Activated naive CD8-positive, alpha-beta T cell treated with anti-CD3 and anti-CD28 coated beads, Interleukin-2, amount 50 U/mL, for 24 hours (primary cell): Measurements from ENCODE around the gene RTEL1.

ENCODE experiments used
- ATAC-seq: fragments of 150-1000 bp; cut with Tn5 transposase; one replicate; pipeline ENCODE4 v1.10.0; 2021
- DNase-seq: peaks from one replicate; pipeline ENCODE4 v3.0.0; 2021
- H3K27ac Mint-ChIP-seq: one replicate; pipeline ENCODE4 v1.8.0; 2021; ENCODE audit warnings: mild to moderate bottlenecking, mixed read lengths
- H3K27me3 Mint-ChIP-seq: one replicate; pipeline ENCODE4 v1.8.0; 2021; ENCODE audit warnings: mixed read lengths
- H3K36me3 Mint-ChIP-seq: one replicate; pipeline ENCODE4 v1.8.0; 2021; ENCODE audit warnings: low read depth, mixed read lengths
- H3K4me1 Mint-ChIP-seq: one replicate; pipeline ENCODE4 v1.8.0; 2021; ENCODE audit warnings: mixed read lengths
- H3K4me3 Mint-ChIP-seq: one replicate; pipeline ENCODE4 v1.8.0; 2021; ENCODE audit warnings: mild to moderate bottlenecking, moderate library complexity, mixed read lengths
- H3K9me3 Mint-ChIP-seq: one replicate; pipeline ENCODE4 v1.8.0; 2021; ENCODE audit warnings: mixed read lengths

Gene RTEL1

DNA sequence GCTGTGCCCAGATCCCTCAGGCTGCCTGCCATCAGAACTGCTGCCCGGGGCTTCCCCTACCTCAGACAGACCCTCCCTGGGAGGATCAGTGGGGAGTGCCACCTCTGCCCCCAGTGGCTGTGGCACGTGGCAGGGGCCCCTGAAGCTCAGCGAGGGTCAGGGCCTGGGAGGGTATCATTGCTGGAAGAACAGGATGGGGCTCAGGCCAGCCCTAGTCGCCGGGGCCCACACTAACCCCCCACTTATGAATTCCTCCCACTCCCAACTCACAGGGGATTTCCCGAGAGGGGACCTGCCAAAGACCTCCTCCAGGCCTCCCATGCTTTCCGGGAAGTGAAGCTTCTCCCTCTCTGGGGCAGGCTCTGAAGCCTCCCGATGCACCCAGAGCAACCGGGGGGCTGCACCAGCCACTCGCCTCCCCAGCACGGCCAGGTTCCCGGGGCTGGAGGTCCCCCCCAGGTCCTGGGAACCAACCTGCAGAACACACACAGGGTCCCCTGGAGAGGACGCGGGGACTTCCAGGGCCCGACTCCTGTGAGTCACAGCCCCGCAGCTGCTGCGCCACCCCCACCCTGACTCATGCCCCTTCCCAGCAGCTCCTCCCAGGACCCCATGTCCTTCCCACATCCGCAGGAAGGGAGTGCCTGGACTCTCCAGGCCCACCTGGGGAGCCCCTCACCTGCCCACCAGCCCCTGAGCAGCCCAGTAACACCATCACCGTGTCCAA lies 40.8 kb downstream of the RTEL1 start:
- DNase-seq = peak; percentile 66
- H3K27me3 Mint-ChIP-seq = no peaks in the 10 kb centered on the region
- H3K36me3 Mint-ChIP-seq = peaks cover 3% of the 10 kb centered on the region
- peak overlapping the region; percentile 67 for H3K27ac Mint-ChIP-seq
- peak; percentile 69 for ATAC-seq
- H3K4me3 Mint-ChIP-seq = no peak overlapping the region
- H3K9me3 Mint-ChIP-seq = no peaks in the 10 kb centered on the region
- peaks cover 33% of the 10 kb centered on the region for H3K4me1 Mint-ChIP-seq

- H3K4me3 Mint-ChIP-seq = no peak overlapping the region
- H3K4me1 Mint-ChIP-seq = peaks cover 32% of the 10 kb centered on the region
- H3K27ac Mint-ChIP-seq = peak overlapping the region; percentile 67
- ATAC-seq (no peak), DNase-seq (no peak)
- H3K36me3 Mint-ChIP-seq = peaks cover 8% of the 10 kb centered on the region
- H3K9me3 Mint-ChIP-seq = no peaks in the 10 kb centered on the region
- H3K27me3 Mint-ChIP-seq = no peaks in the 10 kb centered on the region
These were observed 41.5 kb downstream of the RTEL1 start for GRCh38 chr20:63699466-63700198.

GRCh38 chr20:63700199-63701050 lies 42.3 kb downstream of the RTEL1 start:
- no peak overlapping the region for H3K4me3 Mint-ChIP-seq
- ATAC-seq (no peak), DNase-seq (no peak)
- no peaks in the 10 kb centered on the region for H3K27me3 Mint-ChIP-seq
- no peaks in the 10 kb centered on the region for H3K9me3 Mint-ChIP-seq
- H3K4me1 Mint-ChIP-seq = peaks cover 33% of the 10 kb centered on the region
- H3K27ac Mint-ChIP-seq = no peak overlapping the region
- H3K36me3 Mint-ChIP-seq = peaks cover 9% of the 10 kb centered on the region

GRCh38 chr20:63701051-63701328 lies 42.9 kb downstream of the RTEL1 start:
- Mint-ChIP-seq H3K4me3 (no peak overlapping the region), H3K4me1 (peaks cover 36% of the 10 kb centered on the region), H3K9me3 (no peaks in the 10 kb centered on the region), H3K27ac (no peak overlapping the region), H3K36me3 (peaks cover 12% of the 10 kb centered on the region), H3K27me3 (no peaks in the 10 kb centered on the region)
- DNase-seq (no peak), ATAC-seq (no peak)

GRCh38 chr20:63701329-63702035 lies 43.4 kb downstream of the RTEL1 start:
- Mint-ChIP-seq H3K27me3 (no peaks in the 10 kb centered on the region), H3K9me3 (no peaks in the 10 kb centered on the region), H3K36me3 (peaks cover 12% of the 10 kb centered on the region), H3K4me1 (peaks cover 35% of the 10 kb centered on the region), H3K4me3 (no peak overlapping the region), H3K27ac (no peak overlapping the region)
- no peak for DNase-seq
- ATAC-seq = no peak

GRCh38 chr20:63702036-63702665 lies 44.0 kb downstream of the RTEL1 start:
- H3K4me3 Mint-ChIP-seq = no peak overlapping the region
- no peaks in the 10 kb centered on the region for H3K9me3 Mint-ChIP-seq
- no peaks in the 10 kb centered on the region for H3K27me3 Mint-ChIP-seq
- no peak overlapping the region for H3K27ac Mint-ChIP-seq
- peaks cover 16% of the 10 kb centered on the region for H3K36me3 Mint-ChIP-seq
- H3K4me1 Mint-ChIP-seq = peaks cover 38% of the 10 kb centered on the region
- no peak for ATAC-seq
- DNase-seq = no peak

DNA sequence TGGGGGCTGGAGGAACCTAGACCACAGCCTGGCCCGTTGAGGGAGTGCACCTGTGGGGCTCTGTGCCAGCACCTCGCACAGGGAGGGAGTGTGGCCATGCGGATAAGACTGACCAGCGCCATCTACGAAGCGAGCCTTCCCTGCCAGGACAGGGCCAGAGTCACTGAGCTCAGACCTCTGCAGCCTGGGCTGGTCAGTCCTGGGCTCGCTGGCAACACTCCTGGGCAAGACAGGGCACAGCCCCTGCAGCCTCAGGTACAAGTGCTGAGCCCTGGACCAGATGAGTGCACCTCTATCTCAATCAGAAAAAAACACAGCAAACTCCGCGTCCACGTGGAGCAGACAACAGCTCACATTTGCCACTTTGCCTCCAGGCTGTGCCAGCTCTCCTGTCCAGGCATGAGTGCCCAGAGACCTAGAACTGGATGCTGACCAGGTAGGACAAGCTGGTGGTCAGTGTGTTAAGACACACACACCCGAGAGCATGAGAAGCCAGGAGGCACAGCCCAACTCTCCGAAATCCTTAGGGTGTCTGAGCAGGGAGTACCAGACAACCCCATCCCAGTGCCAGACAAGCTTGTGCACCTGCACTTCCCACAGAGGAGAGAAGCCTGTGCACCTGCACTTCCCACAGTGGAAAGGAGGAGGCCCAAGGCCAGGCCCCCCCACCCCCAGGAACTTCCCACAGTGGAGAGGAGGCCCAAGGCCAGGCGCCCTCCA lies 44.8 kb downstream of the RTEL1 start:
- H3K27me3 Mint-ChIP-seq = no peaks in the 10 kb centered on the region
- no peak overlapping the region for H3K4me3 Mint-ChIP-seq
- no peaks in the 10 kb centered on the region for H3K9me3 Mint-ChIP-seq
- peaks cover 32% of the 10 kb centered on the region for H3K4me1 Mint-ChIP-seq
- peaks cover 16% of the 10 kb centered on the region for H3K36me3 Mint-ChIP-seq
- H3K27ac Mint-ChIP-seq = no peak overlapping the region
- no peak for DNase-seq
- ATAC-seq = no peak

GRCh38 chr20:63703471-63703975 lies 45.4 kb downstream of the RTEL1 start:
- no peak overlapping the region for H3K4me3 Mint-ChIP-seq
- no peak overlapping the region for H3K27ac Mint-ChIP-seq
- H3K36me3 Mint-ChIP-seq = peaks cover 16% of the 10 kb centered on the region
- DNase-seq (no peak), ATAC-seq (no peak)
- H3K9me3 Mint-ChIP-seq = no peaks in the 10 kb centered on the region
- H3K27me3 Mint-ChIP-seq = no peaks in the 10 kb centered on the region
- H3K4me1 Mint-ChIP-seq = peaks cover 29% of the 10 kb centered on the region

DNA sequence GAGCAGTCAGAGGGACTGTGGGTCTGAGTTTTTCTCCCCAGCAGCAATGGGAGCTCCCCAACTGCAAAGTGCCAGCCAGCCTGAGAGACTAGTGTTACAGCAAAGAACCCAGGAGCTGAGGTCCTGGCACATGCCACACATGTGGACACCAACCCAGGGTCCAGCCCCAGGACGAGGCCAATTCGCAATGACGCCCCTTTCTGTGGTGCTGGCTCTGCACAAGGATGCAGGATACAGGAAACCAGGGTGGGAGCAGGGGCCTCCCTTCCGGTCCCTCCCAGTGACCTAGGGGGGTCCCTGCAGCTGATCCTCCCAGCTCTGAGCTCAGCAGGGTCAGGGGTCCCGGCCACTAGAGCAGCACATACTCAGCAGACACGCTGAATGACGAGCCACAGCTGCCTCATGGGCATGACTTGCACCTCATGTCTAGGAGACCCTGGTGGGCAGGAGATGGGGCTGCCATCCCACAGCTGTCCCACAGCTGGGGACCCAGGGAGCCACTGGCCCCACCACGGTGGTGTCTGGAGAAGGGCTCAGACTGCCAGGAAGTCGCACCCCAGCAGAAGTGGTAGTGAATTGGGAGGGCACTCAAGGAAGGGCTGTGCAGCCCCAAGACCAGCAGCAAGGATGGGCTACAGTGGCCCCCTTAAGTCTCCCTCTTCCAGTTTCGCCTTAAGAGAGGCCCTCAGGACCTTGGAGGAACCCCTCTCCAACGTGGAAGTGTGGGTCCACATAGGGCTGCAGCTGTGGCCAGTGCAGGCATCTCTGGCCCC lies 46.0 kb downstream of the RTEL1 start:
- Mint-ChIP-seq H3K36me3 (peaks cover 20% of the 10 kb centered on the region), H3K27ac (no peak overlapping the region), H3K4me3 (no peak overlapping the region), H3K27me3 (no peaks in the 10 kb centered on the region), H3K9me3 (no peaks in the 10 kb centered on the region), H3K4me1 (peaks cover 29% of the 10 kb centered on the region)
- DNase-seq = no peak
- no peak for ATAC-seq

DNA sequence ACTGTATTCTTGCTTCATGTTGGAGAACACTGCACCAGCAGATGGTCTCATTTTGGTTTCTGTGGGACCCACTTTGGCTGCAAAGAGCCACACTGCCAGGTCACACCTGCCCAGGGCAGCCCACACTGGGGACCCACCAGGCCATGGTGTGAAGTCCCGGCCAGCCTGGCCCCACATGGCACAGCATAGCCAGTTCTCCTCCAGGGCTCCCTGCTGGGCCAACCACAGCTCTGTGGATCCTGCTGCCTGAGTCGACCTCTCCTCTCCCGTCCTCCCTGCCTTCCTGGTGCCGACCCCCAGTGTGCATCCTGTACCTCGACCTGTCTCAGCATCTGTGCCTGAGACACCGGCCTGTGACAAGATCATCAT lies 46.6 kb downstream of the RTEL1 start:
- no peaks in the 10 kb centered on the region for H3K9me3 Mint-ChIP-seq
- no peak for ATAC-seq
- H3K4me1 Mint-ChIP-seq = peaks cover 28% of the 10 kb centered on the region
- no peaks in the 10 kb centered on the region for H3K27me3 Mint-ChIP-seq
- no peak overlapping the region for H3K27ac Mint-ChIP-seq
- H3K36me3 Mint-ChIP-seq = peaks cover 20% of the 10 kb centered on the region
- DNase-seq = no peak
- H3K4me3 Mint-ChIP-seq = no peak overlapping the region

GRCh38 chr20:63705232-63706026 lies 47.3 kb downstream of the RTEL1 start:
- DNase-seq (no peak), ATAC-seq (no peak)
- Mint-ChIP-seq H3K9me3 (no peaks in the 10 kb centered on the region), H3K36me3 (peaks cover 21% of the 10 kb centered on the region), H3K27me3 (no peaks in the 10 kb centered on the region), H3K4me3 (peak overlapping the region; percentile 89), H3K27ac (peak overlapping the region; percentile 64), H3K4me1 (peaks cover 31% of the 10 kb centered on the region)

- Mint-ChIP-seq H3K27me3 (no peaks in the 10 kb centered on the region), H3K4me3 (peak overlapping the region; percentile 89), H3K9me3 (no peaks in the 10 kb centered on the region), H3K36me3 (peaks cover 28% of the 10 kb centered on the region), H3K4me1 (peaks cover 36% of the 10 kb centered on the region), H3K27ac (peak overlapping the region; percentile 85)
- DNase-seq = no peak
- no peak for ATAC-seq
These were observed 48.0 kb downstream of the RTEL1 start for GRCh38 chr20:63706027-63706695.
